ENCODE measurements around the gene TENM4. TPM values are rescaled to one million over a fixed set of nuclear protein-coding genes. Genes with fewer than 3 reads are reported as not detected.

TENM4 gene
- total and polyA plus RNA-seq, 2 experiments from 2014 or later, result 19.0 to 105 TPM

DNA sequence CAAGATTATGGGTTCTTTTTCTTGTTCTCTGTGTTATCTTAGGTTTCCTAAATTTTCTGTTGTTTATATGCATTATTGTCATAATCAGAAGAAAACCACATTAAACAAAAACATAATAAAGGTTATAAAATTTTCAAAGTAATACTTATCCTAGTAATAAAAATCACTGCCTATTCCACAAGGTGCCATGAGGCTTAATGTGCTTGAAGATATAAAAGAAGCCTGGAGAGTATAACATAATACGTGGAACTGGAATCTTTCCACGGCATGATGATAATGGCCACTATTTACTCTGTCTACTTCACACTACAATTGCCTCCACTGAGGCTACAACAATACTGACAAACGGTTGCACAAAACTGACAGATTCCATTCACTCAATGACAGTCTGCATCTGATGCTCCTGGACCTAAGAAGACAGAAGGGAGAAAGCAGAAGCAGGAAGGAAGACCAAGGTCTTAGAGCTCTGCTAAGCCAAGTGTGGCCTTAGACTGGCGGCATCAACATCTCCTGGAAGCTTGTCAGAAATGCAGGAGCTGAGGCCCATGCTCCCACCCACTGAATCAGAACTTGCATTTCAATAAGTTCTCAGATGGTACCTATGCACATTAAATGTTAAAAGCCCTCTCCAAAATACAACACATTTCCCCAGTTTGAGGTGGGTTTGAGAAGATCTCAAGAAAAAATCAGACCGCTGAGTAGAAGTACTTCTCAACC, 13.1 kb downstream of the TENM4 start:
- no peaks in the 10 kb centered on the region for H3K9me3 ChIP-seq (ENCODE audit: low read depth)
- peaks cover 5% of the 10 kb centered on the region for H3K4me1 ChIP-seq (ENCODE audit: low read depth)
- no peak overlapping the region for H3K4me3 ChIP-seq
- H3K27ac ChIP-seq, result no peak overlapping the region
- DNase-seq (ENCODE audit: low read depth in 1 of 2, low spot score in 1 of 2), result no peak
- TF ChIP-seq, protein P1, sequence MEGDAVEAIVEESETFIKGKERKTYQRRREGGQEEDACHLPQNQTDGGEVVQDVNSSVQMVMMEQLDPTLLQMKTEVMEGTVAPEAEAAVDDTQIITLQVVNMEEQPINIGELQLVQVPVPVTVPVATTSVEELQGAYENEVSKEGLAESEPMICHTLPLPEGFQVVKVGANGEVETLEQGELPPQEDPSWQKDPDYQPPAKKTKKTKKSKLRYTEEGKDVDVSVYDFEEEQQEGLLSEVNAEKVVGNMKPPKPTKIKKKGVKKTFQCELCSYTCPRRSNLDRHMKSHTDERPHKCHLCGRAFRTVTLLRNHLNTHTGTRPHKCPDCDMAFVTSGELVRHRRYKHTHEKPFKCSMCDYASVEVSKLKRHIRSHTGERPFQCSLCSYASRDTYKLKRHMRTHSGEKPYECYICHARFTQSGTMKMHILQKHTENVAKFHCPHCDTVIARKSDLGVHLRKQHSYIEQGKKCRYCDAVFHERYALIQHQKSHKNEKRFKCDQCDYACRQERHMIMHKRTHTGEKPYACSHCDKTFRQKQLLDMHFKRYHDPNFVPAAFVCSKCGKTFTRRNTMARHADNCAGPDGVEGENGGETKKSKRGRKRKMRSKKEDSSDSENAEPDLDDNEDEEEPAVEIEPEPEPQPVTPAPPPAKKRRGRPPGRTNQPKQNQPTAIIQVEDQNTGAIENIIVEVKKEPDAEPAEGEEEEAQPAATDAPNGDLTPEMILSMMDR (IDR thresholded peaks at IDR 0.05; ENCODE audit: low read depth, low read length), result no peak
- H3K36me3 ChIP-seq, result no peaks in the 10 kb centered on the region
- no peaks in the 10 kb centered on the region for H3K27me3 ChIP-seq

DNA sequence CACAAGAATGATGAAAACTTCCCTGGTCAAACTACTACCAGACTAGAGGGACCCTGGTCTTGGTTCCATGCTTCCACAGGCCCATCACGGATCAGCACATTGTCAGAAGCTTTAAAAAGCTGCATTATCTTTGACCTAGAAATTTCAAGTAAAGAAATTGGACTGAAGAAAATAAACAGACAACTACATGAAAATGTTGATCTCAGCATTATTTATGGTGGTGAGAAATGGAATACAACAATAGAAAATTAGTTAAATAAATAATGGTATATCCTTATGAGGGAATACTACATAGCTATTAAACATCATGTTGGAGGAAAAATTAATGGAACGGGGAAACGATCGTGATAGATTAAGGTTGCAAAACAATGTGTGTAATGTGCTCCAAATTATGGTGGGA, 13.7 kb downstream of the TENM4 start:
- TF ChIP-seq, protein P1 (IDR thresholded peaks at IDR 0.05; ENCODE audit: low read depth, low read length), result no peak
- no peak for DNase-seq (ENCODE audit: low read depth in 1 of 2, low spot score in 1 of 2)

DNA sequence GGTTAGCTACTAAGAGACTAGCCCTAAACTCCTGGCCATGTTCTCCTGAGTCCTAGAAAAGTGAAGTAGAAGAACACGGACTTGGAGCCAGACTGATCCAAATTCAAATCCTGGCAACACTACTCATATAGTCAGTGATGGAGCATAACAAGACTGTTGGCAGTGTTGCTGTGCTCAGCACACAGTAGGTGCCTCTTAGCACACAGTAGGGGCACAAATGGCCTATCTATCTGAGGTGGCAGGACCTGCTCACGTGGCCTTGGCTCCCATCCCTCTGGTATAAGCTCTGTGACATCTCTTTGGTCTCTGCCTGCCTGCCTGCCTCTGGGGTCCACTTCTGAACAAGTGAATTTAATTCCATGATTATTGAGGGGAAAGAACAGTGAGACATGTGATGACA, 15.4 kb downstream of the TENM4 start:
- Histone ChIP-seq H3K4me1 (ENCODE audit: low read depth) (peaks cover 19% of the 10 kb centered on the region), H3K9me3 (ENCODE audit: low read depth) (no peaks in the 10 kb centered on the region), H3K4me3 (no peak overlapping the region), H3K27me3 (no peaks in the 10 kb centered on the region), H3K27ac (no peak overlapping the region), H3K36me3 (no peaks in the 10 kb centered on the region)
- TF ChIP-seq, protein P1 (IDR thresholded peaks at IDR 0.05; ENCODE audit: low read depth, low read length), result no peak
- no peak for DNase-seq (ENCODE audit: low read depth in 1 of 2, low spot score in 1 of 2)

More for the DNA sequence above, 13.7 kb downstream of the TENM4 start:
- H3K27me3 ChIP-seq, result no peaks in the 10 kb centered on the region
- no peaks in the 10 kb centered on the region for H3K9me3 ChIP-seq (ENCODE audit: low read depth)
- H3K27ac ChIP-seq, result no peak overlapping the region
- no peaks in the 10 kb centered on the region for H3K36me3 ChIP-seq
- H3K4me1 ChIP-seq (ENCODE audit: low read depth), result peaks cover 12% of the 10 kb centered on the region
- no peak overlapping the region for H3K4me3 ChIP-seq

DNA sequence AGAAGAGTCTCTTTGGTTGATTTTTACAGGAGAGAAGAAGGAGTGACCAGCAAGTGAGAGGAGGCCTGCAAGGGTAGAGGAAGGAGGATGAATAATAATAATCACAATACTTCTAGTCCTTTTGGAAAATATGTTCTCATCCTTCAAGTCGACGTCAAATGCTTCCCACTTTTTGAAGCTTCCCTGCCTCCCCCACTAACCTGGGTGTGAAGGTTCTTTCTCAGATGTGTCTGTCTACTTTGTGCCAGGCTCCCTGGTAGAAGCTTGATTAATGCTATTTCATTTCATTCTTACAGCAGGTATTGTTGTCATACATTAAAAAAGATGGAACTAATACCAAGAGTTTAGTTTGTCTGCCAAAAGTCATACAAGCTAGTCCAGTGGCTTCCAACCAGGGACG, 17.1 kb downstream of the TENM4 start:
- H3K36me3 ChIP-seq, result no peaks in the 10 kb centered on the region
- TF ChIP-seq, protein P1 (IDR thresholded peaks at IDR 0.05; ENCODE audit: low read depth, low read length), result no peak
- no peak overlapping the region for H3K4me3 ChIP-seq
- no peak for DNase-seq (ENCODE audit: low read depth in 1 of 2, low spot score in 1 of 2)
- no peak overlapping the region for H3K27ac ChIP-seq
- H3K4me1 ChIP-seq (ENCODE audit: low read depth), result peaks cover 19% of the 10 kb centered on the region
- no peaks in the 10 kb centered on the region for H3K9me3 ChIP-seq (ENCODE audit: low read depth)
- H3K27me3 ChIP-seq, result no peaks in the 10 kb centered on the region

DNA sequence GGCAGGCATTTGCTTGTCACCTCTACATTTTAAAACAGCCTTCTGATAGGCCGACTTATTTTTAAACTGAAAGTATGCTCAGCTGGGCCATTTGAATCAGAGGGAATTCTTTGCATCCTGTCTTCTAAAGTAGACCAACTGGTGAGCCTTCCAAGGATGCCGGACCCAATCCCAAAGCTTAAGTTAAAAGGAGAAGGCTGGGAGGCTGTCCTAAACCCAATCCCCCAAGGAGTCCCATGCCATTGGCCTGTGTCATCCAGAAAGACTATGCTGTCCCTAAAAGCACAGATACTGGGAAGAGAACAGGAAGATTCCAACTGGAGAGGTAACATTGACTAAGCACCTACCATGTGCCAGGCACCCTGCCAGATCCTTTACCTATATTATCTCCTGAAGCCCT, 18.0 kb downstream of the TENM4 start:
- TF ChIP-seq, protein P1 (IDR thresholded peaks at IDR 0.05; ENCODE audit: low read depth, low read length), result no peak
- Histone ChIP-seq H3K9me3 (ENCODE audit: low read depth) (no peaks in the 10 kb centered on the region), H3K4me1 (ENCODE audit: low read depth) (peaks cover 19% of the 10 kb centered on the region), H3K4me3 (no peak overlapping the region), H3K27ac (no peak overlapping the region), H3K36me3 (no peaks in the 10 kb centered on the region), H3K27me3 (no peaks in the 10 kb centered on the region)
- DNase-seq (ENCODE audit: low read depth in 1 of 2, low spot score in 1 of 2), result no peak

Measured in cardiac muscle cell (in vitro differentiated cells and primary cell).